ENCODE measurements around the gene CSPG5.

GRCh38 chr3:47578119-47578632 lies 489 bp downstream of the CSPG5 start:
- TF ChIP-seq POLR2A (IDR thresholded peaks at IDR 0.05; ENCODE audit: low read depth, low read length) (no peak), POLR2AphosphoS5 (IDR thresholded peaks at IDR 0.05; ENCODE audit: low read depth, low read length) (no peak)
